CD4-positive, alpha-beta T cell treated with Interleukin-15 for 1 hour (primary cell): ENCODE results near the gene CYB5B.

Experiments used
- DNase-seq: peaks from one replicate; pipeline ENCODE4 v3.0.0-alpha.2; 2020

The CYB5B gene

GRCh38 chr16:69490707-69491324, 66.4 kb downstream of the CYB5B start:
- DNase-seq: no peak

GRCh38 chr16:69494991-69495392, 70.6 kb downstream of the CYB5B start:
- DNase-seq: peak; percentile 34

DNA sequence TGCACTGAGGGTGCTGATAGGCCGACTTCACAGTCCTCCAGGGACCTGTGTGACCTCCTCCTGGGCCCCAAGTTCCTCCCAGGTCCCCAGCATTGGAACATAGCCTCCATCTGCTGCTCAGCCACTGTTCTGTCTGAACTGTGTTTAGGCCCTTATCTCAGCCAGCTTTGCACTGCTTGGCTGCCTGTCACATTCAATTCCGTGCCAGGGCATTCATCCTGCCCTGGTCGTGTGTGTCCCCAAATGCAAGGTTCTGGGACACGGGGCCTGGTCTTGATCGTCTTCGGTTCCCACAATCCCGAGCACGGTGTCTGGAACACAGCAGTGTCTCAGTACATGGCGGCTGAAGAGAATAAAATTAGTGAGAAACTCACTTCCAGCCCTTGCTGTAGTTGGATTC, 71.4 kb downstream of the CYB5B start:
- no peak for DNase-seq

DNA sequence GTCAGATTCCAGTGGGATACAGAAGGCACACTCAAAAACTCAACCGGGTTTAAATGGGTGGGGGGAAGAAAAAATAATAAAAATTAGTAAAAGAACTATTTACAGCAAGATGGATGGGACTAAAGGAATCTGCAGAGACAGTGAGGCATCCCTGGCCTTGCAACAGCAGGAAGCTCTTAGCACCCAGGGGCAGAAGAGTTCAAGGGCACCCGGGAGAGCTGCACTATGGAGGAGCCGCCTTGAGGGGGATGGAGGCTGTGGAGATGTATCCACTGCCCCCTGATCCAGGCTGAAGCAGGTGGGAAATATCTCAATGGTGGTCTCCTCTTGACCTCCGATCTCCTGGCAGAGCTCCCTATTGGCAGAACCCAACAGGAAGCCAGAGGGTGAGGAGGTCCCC, 72.0 kb downstream of the CYB5B start:
- DNase-seq: no peak

DNA sequence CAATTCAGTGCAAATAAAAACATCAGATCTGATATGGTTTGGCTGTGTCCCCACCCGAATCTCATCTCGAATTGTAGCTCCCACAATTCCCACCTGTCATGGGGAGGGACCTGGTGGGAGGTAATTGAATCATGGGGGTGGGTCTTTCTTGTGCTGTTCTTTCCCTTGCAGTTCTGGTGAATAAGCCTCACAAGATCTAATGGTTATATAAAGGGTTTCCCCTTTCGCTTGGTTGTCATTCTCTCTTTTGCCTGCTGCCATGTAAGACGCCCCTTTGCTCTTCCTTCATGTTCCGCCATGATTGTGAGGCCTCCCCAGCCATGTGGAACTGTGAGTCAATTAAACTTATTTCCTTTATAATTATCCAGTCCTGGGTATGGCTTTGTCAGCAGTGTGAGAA, 72.5 kb downstream of the CYB5B start:
- no peak for DNase-seq

DNA sequence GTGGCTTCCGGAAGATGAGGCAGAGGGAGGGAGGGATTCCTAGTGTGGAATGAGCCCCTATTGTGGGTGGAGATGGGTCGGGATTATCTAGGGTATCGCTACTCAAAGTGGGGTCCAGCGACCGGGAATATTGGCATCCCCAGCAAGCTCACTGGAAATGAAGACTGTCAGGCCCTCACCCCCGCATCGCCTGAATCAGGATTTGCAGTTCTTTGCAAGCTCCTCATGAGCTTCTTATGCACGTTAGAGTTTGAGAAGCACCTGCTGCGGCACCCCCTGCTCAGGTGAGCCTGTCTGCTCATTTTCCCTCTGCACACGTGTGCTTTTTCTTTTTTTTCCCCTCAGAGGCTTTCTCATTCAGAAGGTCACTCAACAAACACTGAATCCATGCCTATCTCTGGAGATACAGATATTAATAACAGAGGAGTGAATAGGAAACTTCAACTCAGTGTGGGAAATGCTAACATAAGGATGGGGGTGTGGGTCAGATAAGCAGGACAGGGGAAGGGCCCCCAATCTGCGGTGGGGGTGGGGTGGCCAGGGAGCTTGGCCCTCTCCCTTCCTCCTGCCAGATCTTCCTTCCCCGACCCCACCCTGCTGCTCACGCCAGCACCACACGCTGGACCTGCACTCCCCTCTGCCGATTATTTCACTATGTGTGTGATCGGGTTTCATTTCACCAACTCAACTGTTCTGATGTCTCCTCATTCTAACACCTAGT, 73.6 kb downstream of the CYB5B start:
- no peak for DNase-seq

DNA sequence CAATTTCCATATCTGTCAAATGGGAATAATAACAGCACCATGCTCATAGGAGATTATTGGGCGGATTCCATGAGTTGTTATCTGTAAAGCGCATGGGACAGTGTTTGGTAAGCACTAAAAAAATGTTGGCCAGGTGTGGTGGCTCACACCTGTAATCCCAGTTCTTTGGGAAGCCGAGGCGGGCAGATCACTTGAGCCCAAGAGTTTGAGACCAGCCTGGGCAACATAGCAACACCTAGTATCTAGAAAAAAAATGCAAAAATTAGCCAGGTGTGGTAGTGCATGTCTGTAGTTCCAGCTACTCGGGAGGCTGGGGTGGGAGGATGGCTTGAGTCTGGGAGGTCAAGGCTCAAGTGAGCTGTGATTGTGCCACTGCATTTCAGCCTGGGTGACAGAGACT, 74.5 kb downstream of the CYB5B start:
- DNase-seq: no peak

GRCh38 chr16:69499541-69500230, 75.3 kb downstream of the CYB5B start:
- DNase-seq: no peak

DNA sequence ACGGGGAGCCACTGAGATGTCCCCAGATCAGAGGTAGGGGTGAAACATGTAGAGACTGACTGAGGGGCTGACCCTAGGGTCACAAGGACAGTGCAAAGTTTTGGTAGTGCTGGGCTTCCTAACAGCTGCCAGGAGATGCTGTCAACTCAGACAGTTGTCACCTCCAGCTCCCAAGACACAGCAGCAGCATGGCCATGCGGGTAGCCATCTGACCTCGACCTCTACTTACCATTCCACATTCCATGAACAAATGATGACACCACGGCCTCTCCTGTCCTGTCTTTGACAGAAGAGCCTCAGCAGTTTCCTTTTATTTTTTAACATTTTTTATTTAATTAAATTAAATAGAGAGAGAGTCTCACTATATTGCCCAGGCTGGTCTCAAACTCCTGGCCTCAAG, 76.1 kb downstream of the CYB5B start:
- DNase-seq: no peak

- no peak for DNase-seq
These were observed 77.7 kb downstream of the CYB5B start for GRCh38 chr16:69501956-69502745.

DNA sequence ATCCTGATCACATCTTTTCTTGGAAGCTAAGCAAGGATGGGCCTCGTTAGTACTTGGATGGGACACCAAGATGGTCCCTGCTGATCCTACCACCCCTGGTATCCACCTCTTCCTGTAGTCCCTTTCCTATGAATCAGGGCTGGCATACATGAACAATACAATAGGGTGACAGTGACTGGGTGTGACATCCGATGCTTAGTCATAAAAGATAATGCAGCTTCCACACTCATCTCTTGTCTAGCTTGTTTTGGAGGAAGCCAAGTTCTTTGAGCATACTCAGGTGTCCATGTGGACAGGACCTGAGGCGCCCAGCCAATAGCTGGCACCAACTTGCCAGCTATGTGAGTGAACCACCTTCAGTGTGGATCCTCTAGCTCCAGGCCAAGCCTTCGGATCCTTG, 78.8 kb downstream of the CYB5B start:
- DNase-seq: no peak

DNA sequence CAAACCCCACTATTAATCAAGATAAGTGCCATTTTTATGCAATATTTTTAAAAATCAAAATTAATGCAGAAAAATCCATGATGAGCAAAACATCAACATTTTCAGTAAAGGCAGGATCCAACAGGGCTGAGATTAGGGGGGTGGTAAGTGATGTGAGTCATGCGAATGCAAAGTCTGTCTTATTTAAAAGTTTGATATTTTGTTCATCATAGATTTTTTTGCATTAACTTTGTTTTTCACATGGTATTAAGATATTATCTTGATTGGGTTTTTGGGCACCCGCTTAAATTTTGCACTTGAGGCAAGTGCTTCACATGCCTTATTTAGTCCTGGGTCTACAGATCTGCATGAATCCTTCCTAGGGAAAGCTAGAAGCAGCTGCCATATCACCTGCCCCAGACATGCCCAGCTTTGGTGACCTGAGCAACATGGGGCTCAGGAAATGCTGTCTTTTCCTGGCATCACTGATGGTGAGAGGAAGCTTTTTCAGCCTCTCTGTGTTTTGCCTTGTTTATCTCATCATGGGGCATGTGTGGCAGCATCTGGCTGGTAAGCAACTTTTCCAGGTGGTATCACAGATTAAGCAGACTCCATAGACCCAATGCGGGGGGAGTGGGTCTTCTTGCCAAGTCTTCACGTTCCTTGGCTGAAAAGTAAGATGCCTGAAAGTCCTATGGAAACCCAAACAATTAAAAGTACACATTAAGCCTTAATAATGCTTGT, 83.8 kb downstream of the CYB5B start:
- no peak for DNase-seq

DNA sequence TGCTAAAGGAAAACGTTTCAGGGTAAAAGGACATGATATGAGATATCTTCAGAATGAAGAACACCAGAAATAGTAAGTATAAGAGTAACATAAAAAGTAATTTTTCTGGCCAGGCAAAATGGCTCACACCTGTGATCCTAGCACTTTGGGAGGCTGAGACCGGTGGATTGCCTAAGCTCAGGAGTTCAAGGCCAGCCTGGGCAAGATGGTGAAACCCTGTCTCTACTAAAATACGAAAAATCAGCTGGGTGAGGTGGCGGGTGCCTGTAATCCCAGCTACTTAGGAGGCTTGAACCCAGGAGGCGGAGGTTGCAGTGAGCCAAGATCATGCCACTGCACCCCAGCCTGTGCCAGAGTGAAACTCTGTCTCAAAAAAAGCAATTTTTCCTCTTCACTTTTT, 84.7 kb downstream of the CYB5B start:
- no peak for DNase-seq

DNA sequence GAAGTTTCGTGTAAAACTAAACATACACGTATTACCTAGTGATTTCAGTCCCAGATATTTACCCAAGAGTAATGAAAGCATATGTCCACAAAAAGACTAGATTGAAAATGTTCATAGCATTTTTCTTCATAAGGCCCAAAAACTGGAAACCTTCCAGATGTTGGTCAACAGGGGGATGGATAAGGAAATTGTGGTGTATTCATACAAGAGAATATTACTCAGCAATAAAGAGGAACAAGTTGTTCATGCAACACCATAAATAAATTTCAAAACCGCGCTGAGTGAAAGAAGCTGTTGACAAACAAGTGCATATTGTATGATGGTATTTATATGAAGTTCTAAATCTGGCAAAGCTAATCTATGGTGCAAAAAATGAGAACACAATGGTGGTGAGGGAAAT, 87.2 kb downstream of the CYB5B start:
- DNase-seq: no peak

DNA sequence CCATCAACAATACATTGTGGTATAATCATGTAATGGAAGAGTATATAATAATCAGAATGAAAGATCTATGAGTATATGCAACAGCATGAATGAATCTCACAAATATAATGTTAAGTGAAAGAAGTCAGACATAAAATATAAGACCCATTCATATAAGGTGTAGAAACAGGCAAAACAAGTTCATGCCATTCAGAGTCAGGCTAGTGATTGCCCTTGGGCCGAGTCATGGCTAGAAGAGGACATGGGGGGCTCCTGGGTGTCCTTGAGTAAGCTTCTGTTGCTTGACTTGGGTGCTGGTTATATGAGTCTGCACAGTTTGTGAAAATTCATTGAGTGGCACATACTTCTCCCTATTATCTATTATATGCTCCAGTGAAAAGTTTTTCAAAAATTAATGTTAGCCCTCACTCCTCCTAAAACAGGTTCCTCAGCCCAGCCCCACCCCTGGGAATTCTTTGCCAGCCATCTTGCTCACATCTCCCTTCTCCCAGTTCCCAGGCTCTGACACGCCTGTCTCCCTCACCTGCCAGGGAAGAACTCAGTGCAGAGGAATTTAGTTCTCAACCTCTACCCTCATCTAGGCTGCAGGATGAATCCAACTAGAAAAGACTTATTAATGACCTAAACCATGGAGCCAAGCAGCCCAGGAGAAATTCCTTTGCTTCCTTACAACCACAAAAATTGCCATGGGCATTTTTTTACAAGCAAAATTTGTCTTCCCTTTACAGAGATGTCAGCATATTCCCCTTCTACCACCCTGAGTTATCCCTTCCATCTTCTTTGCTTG, 89.0 kb downstream of the CYB5B start:
- DNase-seq: no peak

GRCh38 chr16:69514356-69514755, 89.9 kb downstream of the CYB5B start:
- peak; percentile 18 for DNase-seq
